Cardiac muscle cell (in vitro differentiated cells and primary cell): Measurements from ENCODE around the gene SLC4A11. TPM values are rescaled to one million over a fixed set of nuclear protein-coding genes. Genes with fewer than 3 reads are reported as not detected.

Experiments used
- DNase-seq, 2 donors: peaks; one replicate each; pipeline versions ENCODE4 v3.0.0 to v3.0.0-alpha.2; 2010 to 2017; ENCODE audit warnings: low read depth in 1 of 2, low spot score in 1 of 2
- H3K27ac ChIP-seq: fragments of 200-600 bp; sonication (generic); 2 replicates; pipeline ENCODE4 v1.5.1; 2016
- H3K27me3 ChIP-seq: fragments of 200-600 bp; sonication (generic); 2 replicates; pipeline ENCODE4 v1.6.0; 2016; ENCODE audit warnings: control low read depth
- H3K36me3 ChIP-seq: fragments of 200-600 bp; sonication (generic); 2 replicates; pipeline ENCODE4 v1.5.1; 2016; ENCODE audit warnings: control low read depth
- H3K4me1 ChIP-seq: fragments of 200-600 bp; sonication (generic); 2 replicates; pipeline ENCODE4 v1.8.1; 2017; ENCODE audit warnings: low read depth, mild to moderate bottlenecking, mixed run types
- H3K4me3 ChIP-seq: fragments of 200-600 bp; sonication (generic); 2 replicates; pipeline ENCODE4 v1.5.1; 2016; ENCODE audit warnings: mild to moderate bottlenecking
- H3K9me3 ChIP-seq: fragments of 200-600 bp; sonication (generic); 2 replicates; pipeline ENCODE4 v1.5.1; 2017; ENCODE audit warnings: low read depth, mild to moderate bottlenecking, control low read depth
- polyA plus RNA-seq: library from polyadenylated mRNA; unstranded; fragments of >200 nt; fragmentation: Nextera tagmentation; extraction: Ambion mirVana; gene quantifications from 2 replicates; pipeline ENCODE4 v1.2.1, GENCODE V29; 2016
- total RNA-seq: library from RNA; depleted of rRNA; stranded (reverse); fragments of >200 nt; gene quantifications from 2 replicates; pipeline ENCODE4 v1.2.3, GENCODE V29; 2016
- TF ChIP-seq, protein P1 (sequence below): IDR thresholded peaks from 2 replicates; pipeline ENCODE4 v1.5.1; 2012; ENCODE audit warnings: low read depth, mild to moderate bottlenecking, low read length

The SLC4A11 gene
- total and polyA plus RNA-seq, 2 experiments from 2014 or later: 0.12 TPM; not detected in 1

DNA sequence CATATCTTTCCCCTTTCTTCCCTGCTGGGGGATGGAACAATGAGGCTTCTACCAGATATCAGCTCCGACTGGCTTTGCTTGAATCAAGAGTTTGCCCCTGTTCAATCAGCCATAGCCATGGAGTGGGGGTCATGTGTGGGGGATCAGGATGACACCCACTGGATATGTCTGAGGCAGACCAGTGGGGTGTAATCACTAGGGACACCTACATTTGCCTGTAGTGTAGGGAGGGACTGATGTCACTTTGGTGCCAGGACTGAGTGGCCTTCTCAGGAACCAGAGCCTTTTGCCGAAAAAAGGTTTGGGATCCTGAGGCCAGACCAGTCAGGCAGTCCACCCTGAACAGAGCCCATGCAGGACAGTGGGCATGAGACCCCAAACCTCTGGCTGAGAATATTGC lies 28.6 kb downstream of the SLC4A11 start:
- Histone ChIP-seq H3K9me3 (no peaks in the 10 kb centered on the region), H3K27ac (no peak overlapping the region), H3K4me1 (peaks cover 7% of the 10 kb centered on the region), H3K27me3 (no peaks in the 10 kb centered on the region), H3K4me3 (peak overlapping the region; percentile 81), H3K36me3 (peaks cover 9% of the 10 kb centered on the region)
- TF ChIP-seq, protein P1, sequence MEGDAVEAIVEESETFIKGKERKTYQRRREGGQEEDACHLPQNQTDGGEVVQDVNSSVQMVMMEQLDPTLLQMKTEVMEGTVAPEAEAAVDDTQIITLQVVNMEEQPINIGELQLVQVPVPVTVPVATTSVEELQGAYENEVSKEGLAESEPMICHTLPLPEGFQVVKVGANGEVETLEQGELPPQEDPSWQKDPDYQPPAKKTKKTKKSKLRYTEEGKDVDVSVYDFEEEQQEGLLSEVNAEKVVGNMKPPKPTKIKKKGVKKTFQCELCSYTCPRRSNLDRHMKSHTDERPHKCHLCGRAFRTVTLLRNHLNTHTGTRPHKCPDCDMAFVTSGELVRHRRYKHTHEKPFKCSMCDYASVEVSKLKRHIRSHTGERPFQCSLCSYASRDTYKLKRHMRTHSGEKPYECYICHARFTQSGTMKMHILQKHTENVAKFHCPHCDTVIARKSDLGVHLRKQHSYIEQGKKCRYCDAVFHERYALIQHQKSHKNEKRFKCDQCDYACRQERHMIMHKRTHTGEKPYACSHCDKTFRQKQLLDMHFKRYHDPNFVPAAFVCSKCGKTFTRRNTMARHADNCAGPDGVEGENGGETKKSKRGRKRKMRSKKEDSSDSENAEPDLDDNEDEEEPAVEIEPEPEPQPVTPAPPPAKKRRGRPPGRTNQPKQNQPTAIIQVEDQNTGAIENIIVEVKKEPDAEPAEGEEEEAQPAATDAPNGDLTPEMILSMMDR: no peak
- DNase-seq: no peak

DNA sequence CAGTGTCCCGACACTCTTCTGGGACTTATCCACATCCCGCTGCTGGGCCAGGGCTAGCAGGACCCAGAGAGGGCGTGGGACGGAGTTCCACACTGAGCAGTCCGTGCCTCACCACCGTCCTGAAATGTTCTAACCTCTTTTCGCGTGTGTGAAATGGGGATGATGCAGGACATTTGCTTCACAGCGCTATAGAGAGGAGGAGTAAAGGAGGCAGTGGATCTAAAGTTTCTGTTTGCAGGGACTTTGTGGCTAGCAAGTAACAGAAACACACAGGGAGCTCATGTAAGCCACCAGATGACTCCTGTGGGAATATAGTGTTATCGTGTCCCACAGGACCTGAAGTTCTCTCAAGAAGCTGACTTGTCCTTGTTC lies 29.1 kb downstream of the SLC4A11 start:
- Histone ChIP-seq H3K36me3 (peaks cover 9% of the 10 kb centered on the region), H3K4me3 (peak overlapping the region; percentile 81), H3K4me1 (peaks cover 7% of the 10 kb centered on the region), H3K27me3 (no peaks in the 10 kb centered on the region), H3K9me3 (no peaks in the 10 kb centered on the region), H3K27ac (peak overlapping the region; percentile 80)
- TF ChIP-seq, protein P1: no peak
- DNase-seq: peak in 1 of 2 donors; percentile 13

DNA sequence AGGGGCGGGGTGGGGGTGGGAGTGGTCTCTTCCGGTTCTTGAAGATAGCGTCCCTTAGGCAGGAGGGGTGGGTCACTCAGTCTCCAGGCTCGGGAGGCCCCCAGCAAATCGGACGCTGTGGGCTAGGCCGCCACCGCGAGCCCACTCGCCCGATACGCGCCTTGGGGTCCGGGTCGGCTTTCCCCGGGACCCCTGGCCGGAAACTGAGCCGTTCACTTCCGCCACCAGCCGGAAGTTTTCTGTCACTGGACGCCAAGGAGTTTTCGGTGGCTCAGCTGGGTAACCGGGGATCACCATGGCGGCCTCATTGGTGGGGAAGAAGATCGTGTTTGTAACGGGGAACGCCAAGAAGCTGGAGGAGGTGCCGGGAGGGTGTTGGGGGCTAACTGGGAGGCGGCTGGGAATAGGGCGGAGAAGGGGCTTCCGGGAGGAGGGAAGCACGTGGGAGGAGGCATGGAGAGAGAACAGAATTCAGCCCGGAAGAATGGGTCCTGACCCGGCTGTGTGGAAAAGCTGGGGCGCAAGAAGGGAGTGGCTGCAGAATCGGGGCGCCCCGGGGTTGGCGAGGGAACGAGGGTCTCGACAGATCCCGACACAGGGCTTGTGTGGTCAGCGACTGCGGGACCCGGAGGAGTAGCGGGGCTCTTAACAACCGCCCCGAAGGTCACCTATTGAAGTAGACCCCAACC lies 29.6 kb downstream of the SLC4A11 start, which contains the start of gene ITPA:
Gene ITPA, plus strand, starts transcription at position 242 of the 689 bp plus-strand sequence. Its CDS starts 54 bp downstream, at position 296.
- Histone ChIP-seq H3K4me3 (peak within 1 kb of the TSS; percentile 81), H3K27ac (peak within 1 kb of the TSS; percentile 80), H3K9me3 (no peaks in the 10 kb centered on the region), H3K27me3 (no peaks in the 10 kb centered on the region), H3K36me3 (peaks cover 9% of the 10 kb centered on the region), H3K4me1 (peaks cover 7% of the 10 kb centered on the region)
- TF ChIP-seq, protein P1: no peak
- peak; percentile 52 to 76 for DNase-seq

DNA sequence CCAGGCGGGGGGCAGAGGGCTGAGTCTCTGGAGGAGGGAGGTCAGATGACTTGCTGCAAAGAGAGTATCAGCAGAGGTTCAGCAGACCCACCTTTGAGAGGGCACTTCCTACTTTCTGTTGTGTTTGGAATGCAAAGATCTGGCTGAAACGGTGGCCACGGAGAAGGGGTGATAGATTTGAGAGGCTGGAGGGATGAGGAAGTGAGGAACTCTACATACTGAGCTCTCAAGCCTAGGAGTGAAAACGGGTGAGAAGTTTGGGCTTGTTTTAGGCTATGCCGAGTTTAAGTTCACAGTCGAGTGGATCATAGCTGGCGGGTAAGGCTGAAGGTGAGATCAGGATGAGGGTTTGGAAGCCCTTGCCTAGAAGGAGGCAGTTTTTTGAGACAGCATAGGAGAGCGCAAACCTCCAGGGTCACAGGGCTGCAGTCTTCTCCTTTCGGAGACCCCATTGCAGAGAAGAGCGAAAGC lies 30.2 kb downstream of the SLC4A11 start:
- TF ChIP-seq, protein P1: no peak
- DNase-seq: peak; percentile 12 to 24
- H3K27ac ChIP-seq: peak overlapping the region; percentile 80

DNA sequence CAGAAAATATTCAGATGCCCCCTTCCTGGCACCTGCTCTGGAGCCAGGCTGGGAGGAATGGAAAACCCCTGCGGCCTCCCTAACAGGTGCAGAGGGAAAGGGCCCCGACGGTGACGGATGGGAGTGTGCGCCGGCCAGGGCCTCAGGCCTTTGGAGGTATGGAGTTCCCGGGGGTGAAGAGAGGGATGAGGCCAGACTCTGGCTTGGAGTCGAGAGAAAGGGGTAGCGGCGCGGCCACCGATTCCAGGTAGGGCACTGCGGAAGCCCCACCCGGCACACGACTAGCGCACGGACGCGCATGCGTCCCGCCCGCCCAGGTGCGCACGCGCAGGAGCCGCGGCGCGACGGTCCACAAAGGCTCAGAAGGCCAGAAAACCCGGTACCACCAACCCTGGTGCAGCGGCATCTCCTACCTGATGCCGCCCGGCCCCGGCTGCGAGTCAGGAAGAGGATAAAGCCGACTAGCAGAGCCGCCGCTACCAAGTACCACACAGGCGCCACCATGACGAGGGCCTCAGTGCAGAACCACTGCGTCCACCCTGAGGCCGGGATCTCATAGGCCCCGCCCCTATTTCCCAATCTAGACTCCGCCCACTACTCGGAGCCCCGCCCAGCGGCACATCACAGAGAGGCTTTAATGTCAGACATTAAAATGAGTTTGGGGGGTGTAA lies 34.7 kb downstream of the SLC4A11 start, which contains the start of gene DDRGK1:
Gene DDRGK1, minus strand, starts transcription at position 559 of the 671 bp plus-strand sequence. Its CDS starts 55 bp downstream, at position 504.
- TF ChIP-seq, protein P1: no peak
- Histone ChIP-seq H3K9me3 (no peaks in the 10 kb centered on the region), H3K27me3 (no peaks in the 10 kb centered on the region), H3K36me3 (peaks cover 9% of the 10 kb centered on the region), H3K4me1 (peaks cover 10% of the 10 kb centered on the region), H3K27ac (peak within 1 kb of the TSS; percentile 85), H3K4me3 (peak within 1 kb of the TSS; percentile 73)
- peak; percentile 84 for DNase-seq

More for the DNA sequence above, 30.2 kb downstream of the SLC4A11 start:
- Histone ChIP-seq H3K27me3 (no peaks in the 10 kb centered on the region), H3K4me1 (peaks cover 7% of the 10 kb centered on the region), H3K4me3 (peak overlapping the region; percentile 81), H3K9me3 (no peaks in the 10 kb centered on the region), H3K36me3 (peaks cover 7% of the 10 kb centered on the region)
